LNCaP clone FGC (cell line): ENCODE measurements around the gene SORD.

Experiments
- DNase-seq: peaks from one replicate; pipeline ENCODE4 v3.0.0-alpha.2; 2011; ENCODE audit warnings: low read depth
- H3K4me3 ChIP-seq: 2 replicates; pipeline ENCODE4 v1.5.1; 2011; ENCODE audit warnings: mild to moderate bottlenecking, low read depth, low read length, control low read depth
- TF ChIP-seq, protein P1 (sequence below): IDR thresholded peaks from 2 replicates; pipeline ENCODE4 v1.5.1; 2012; ENCODE audit warnings: mild to moderate bottlenecking; ENCODE audit not compliant: control insufficient read depth, insufficient read depth; ENCODE audit errors: extremely low read depth

SORD gene

DNA sequence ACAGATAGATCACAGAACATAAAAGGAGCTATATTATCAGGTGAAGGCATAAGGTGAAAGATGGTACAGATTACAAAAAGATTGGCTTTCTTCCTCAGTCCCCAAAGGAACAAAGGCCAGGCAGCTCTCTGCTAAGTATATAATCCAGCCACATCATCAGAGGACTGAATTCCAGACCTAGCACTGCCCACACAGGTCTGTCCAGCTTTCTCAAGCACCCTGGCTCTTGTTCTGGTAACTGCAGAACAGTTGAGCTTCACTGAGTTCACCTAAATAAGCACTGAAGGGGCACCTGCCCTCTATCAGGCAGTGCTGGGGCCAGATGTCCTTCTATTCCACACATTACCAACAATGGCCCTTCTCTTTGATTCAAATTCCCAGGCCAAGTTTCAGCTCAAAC lies 100.4 kb downstream of the SORD start:
- DNase-seq, result no peak
- TF ChIP-seq, protein P1, sequence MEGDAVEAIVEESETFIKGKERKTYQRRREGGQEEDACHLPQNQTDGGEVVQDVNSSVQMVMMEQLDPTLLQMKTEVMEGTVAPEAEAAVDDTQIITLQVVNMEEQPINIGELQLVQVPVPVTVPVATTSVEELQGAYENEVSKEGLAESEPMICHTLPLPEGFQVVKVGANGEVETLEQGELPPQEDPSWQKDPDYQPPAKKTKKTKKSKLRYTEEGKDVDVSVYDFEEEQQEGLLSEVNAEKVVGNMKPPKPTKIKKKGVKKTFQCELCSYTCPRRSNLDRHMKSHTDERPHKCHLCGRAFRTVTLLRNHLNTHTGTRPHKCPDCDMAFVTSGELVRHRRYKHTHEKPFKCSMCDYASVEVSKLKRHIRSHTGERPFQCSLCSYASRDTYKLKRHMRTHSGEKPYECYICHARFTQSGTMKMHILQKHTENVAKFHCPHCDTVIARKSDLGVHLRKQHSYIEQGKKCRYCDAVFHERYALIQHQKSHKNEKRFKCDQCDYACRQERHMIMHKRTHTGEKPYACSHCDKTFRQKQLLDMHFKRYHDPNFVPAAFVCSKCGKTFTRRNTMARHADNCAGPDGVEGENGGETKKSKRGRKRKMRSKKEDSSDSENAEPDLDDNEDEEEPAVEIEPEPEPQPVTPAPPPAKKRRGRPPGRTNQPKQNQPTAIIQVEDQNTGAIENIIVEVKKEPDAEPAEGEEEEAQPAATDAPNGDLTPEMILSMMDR, result no peak
- no peak overlapping the region for H3K4me3 ChIP-seq

DNA sequence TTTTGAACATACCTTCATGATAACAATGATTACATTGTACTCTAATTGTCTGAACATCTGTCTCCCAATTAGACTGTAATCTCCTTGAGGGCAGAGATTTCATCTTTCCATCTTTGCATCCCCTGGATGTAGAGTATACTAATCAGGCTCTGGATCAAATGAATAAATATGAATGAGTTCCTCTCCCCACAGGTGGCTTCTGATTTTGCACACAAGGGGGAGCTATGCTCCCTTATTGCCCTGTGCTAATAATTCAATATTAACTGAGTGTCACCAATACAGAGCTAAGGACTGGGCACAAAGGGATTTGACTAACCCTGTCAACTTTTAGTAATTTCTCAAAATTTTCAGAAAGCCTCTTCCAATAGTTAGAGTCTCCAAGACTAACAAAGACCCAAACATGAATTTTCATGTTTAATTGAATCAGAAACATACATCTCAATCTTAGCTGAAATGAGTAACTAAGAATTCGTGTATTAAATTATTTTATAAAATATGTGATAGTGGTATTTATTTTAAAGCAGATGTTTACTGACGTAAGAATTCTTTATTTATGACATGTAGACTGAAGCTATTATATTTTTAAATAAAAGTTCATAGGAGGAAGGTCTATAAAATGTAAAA lies 103.7 kb downstream of the SORD start:
- TF ChIP-seq, protein P1, result peak; percentile 71
- H3K4me3 ChIP-seq, result no peak overlapping the region
- DNase-seq, result no peak
